A549 (cell line): ENCODE results near the gene ELF2.

ENCODE experiments used
- POLR2A ChIP-seq: IDR thresholded peaks from 2 replicates; pipeline ENCODE4 v1.6.1; 2012; ENCODE audit warnings: mild to moderate bottlenecking, low read length
- TF ChIP-seq, protein P1 (sequence below): fragments of >200 bp; sonication (Bioruptor Twin); formaldehyde crosslinking; IDR thresholded peaks from 3 replicates; pipeline ENCODE4 v1.5.1; 2016
- TF ChIP-seq, protein P2 (sequence below): fragments of 150-350 bp; IDR thresholded peaks from 2 replicates; pipeline ENCODE4 v1.6.1; 2014; ENCODE audit warnings: low read depth, mild to moderate bottlenecking, low read length

DNA sequence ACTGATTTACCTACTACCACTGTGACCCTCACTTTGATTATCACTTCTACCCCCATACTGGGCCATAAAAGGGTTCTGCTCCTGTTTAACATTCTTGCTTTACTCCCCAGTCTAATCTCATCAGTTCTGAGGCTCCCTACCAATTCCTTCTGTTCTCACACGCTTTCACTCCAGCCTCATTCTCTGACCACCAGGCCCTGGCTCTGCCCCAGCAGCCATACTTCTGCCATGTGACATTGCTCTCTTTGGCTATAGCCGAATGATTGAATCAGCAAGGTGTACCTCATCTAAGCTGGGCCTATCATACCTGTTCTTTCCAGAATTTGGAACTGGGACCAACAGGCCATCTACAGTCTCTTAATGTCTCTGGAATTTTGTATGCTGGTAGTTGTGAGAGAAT, 14.4 kb upstream of the ELF2 start:
- TF ChIP-seq, protein P1, sequence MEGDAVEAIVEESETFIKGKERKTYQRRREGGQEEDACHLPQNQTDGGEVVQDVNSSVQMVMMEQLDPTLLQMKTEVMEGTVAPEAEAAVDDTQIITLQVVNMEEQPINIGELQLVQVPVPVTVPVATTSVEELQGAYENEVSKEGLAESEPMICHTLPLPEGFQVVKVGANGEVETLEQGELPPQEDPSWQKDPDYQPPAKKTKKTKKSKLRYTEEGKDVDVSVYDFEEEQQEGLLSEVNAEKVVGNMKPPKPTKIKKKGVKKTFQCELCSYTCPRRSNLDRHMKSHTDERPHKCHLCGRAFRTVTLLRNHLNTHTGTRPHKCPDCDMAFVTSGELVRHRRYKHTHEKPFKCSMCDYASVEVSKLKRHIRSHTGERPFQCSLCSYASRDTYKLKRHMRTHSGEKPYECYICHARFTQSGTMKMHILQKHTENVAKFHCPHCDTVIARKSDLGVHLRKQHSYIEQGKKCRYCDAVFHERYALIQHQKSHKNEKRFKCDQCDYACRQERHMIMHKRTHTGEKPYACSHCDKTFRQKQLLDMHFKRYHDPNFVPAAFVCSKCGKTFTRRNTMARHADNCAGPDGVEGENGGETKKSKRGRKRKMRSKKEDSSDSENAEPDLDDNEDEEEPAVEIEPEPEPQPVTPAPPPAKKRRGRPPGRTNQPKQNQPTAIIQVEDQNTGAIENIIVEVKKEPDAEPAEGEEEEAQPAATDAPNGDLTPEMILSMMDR: no peak
- TF ChIP-seq POLR2A: no peak
- TF ChIP-seq, protein P2, sequence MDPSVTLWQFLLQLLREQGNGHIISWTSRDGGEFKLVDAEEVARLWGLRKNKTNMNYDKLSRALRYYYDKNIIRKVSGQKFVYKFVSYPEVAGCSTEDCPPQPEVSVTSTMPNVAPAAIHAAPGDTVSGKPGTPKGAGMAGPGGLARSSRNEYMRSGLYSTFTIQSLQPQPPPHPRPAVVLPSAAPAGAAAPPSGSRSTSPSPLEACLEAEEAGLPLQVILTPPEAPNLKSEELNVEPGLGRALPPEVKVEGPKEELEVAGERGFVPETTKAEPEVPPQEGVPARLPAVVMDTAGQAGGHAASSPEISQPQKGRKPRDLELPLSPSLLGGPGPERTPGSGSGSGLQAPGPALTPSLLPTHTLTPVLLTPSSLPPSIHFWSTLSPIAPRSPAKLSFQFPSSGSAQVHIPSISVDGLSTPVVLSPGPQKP: no peak
